Activated T-helper 1 cell treated with anti-CD3 and anti-CD28 coated beads, Interleukin-2, amount 50 U/mL, for 16 hours (primary cell): ENCODE results near the gene CAMK1D.
"Not testable (repeated sequence)": the region's sequence is repeated elsewhere in the genome, so short reads cannot be mapped to it uniquely, and the experiment has no call there.

ENCODE experiments used
- DNase-seq, 2 donors: peaks; one replicate each; pipeline ENCODE4 v3.0.0-alpha.2; 2020; ENCODE audit warnings: low read depth in 1 of 2, low spot score in 1 of 2

Gene CAMK1D

GRCh38 chr10:12807096-12807755, 457.9 kb downstream of the CAMK1D start:
- DNase-seq: no peak

GRCh38 chr10:12808014-12808613, 458.8 kb downstream of the CAMK1D start:
- DNase-seq: no peak

GRCh38 chr10:12810046-12810445, 460.7 kb downstream of the CAMK1D start:
- DNase-seq: not testable (repeated sequence)

GRCh38 chr10:12811826-12812225, 462.5 kb downstream of the CAMK1D start:
- no peak for DNase-seq

- DNase-seq: no peak
These were observed 463.2 kb downstream of the CAMK1D start for GRCh38 chr10:12812571-12812970.

- DNase-seq: no peak
These were observed 464.8 kb downstream of the CAMK1D start for GRCh38 chr10:12814166-12814565.

- DNase-seq: no peak
These were observed 469.7 kb downstream of the CAMK1D start for GRCh38 chr10:12819071-12819470.

- no peak for DNase-seq
These were observed 470.3 kb downstream of the CAMK1D start for GRCh38 chr10:12819656-12820055.

GRCh38 chr10:12822126-12822892, 473.0 kb downstream of the CAMK1D start:
- no peak for DNase-seq

- no peak for DNase-seq
These were observed 473.5 kb downstream of the CAMK1D start for GRCh38 chr10:12822893-12823170.

- no peak for DNase-seq
These were observed 474.0 kb downstream of the CAMK1D start for GRCh38 chr10:12823328-12823727.

- no peak for DNase-seq
These were observed 476.0 kb downstream of the CAMK1D start for GRCh38 chr10:12825260-12825849.

GRCh38 chr10:12826800-12827372, 477.5 kb downstream of the CAMK1D start:
- DNase-seq: no peak

- no peak for DNase-seq
These were observed 479.4 kb downstream of the CAMK1D start for GRCh38 chr10:12828736-12829135.

GRCh38 chr10:12829831-12830390, 480.6 kb downstream of the CAMK1D start:
- no peak for DNase-seq

GRCh38 chr10:12832096-12832495, 482.7 kb downstream of the CAMK1D start:
- DNase-seq: no peak

GRCh38 chr10:12833451-12833850, 484.1 kb downstream of the CAMK1D start:
- no peak for DNase-seq

GRCh38 chr10:12834116-12834665, 484.8 kb downstream of the CAMK1D start:
- DNase-seq: no peak

GRCh38 chr10:12834721-12835120, 485.4 kb downstream of the CAMK1D start:
- no peak for DNase-seq

- DNase-seq: no peak
These were observed 486.4 kb downstream of the CAMK1D start for GRCh38 chr10:12835709-12836108.

GRCh38 chr10:12838366-12838765, 489.0 kb downstream of the CAMK1D start:
- DNase-seq: no peak
